PC-9 (cell line): ENCODE measurements around the gene FAM83G. TPM values are rescaled to one million over a fixed set of nuclear protein-coding genes. Genes with fewer than 3 reads are reported as not detected.

ENCODE experiments used
- BruUV-seq: library from RNA; stranded (reverse); fragments of 400-500 nt; replicated peaks from 2 replicates; lab custom pipeline; 2021; lab: Mats Ljungman, UMichigan
- CTCF ChIA-PET: fragments of 300-600 bp; sonication (Branson Sonifier 250); formaldehyde crosslinking; loops from one replicate; lab custom pipeline; 2022; ENCODE audit warnings: antibody characterized with exemption; lab: Charles Lee
- POLR2A ChIA-PET: fragments of 300-600 bp; sonication (Branson Sonifier 250); formaldehyde crosslinking; loops from one replicate; lab custom pipeline; 2022; ENCODE audit warnings: antibody characterized with exemption; ENCODE audit not compliant: unreplicated experiment; lab: Charles Lee
- DNase-seq, 2 experiments: peaks; one replicate each; pipeline versions ENCODE4 v3.0.0 to v3.0.0-alpha.2; 2015 to 2022; ENCODE audit warnings: mixed read lengths in 1 of 2
- H2AFZ ChIP-seq: fragments of 200-600 bp; sonication (generic); 2 replicates; pipeline ENCODE4 v1.8.1; 2017; ENCODE audit warnings: antibody characterized with exemption
- H3F3A ChIP-seq: fragments of 200-600 bp; sonication (generic); 2 replicates; pipeline ENCODE4 v1.8.1; 2017; ENCODE audit warnings: antibody characterized with exemption, mild to moderate bottlenecking, low read depth; ENCODE audit not compliant: insufficient read depth
- H3K27ac ChIP-seq: fragments of 200-600 bp; sonication (generic); 2 replicates; pipeline ENCODE4 v1.6.1; 2016; ENCODE audit warnings: mixed run types
- H3K27me3 ChIP-seq: fragments of 200-600 bp; sonication (generic); 2 replicates; pipeline ENCODE4 v1.6.1; 2016; ENCODE audit warnings: low read depth, mixed run types; ENCODE audit not compliant: insufficient read depth
- H3K36me3 ChIP-seq: fragments of 200-600 bp; sonication (generic); 2 replicates; pipeline ENCODE4 v1.6.1; 2016; ENCODE audit warnings: low read depth, mixed run types
- H3K4me1 ChIP-seq: fragments of 200-600 bp; sonication (generic); replicated peaks from 2 replicates; pipeline ENCODE4 v1.6.1; 2016; ENCODE audit warnings: mixed run types; ENCODE audit not compliant: insufficient read depth
- H3K4me2 ChIP-seq: fragments of 200-600 bp; sonication (generic); 2 replicates; pipeline ENCODE4 v1.6.1; 2017; ENCODE audit warnings: mixed run types
- H3K4me3 ChIP-seq: fragments of 200-600 bp; sonication (generic); 2 replicates; pipeline ENCODE4 v1.6.1; 2016; ENCODE audit warnings: mixed run types
- H3K79me2 ChIP-seq: fragments of 200-600 bp; sonication (generic); 2 replicates; pipeline ENCODE4 v1.6.1; 2017; ENCODE audit warnings: low read depth, mixed run types
- H3K9me2 ChIP-seq: fragments of 200-600 bp; sonication (generic); 2 replicates; pipeline ENCODE4 v1.8.1; 2017; ENCODE audit warnings: mild to moderate bottlenecking; ENCODE audit not compliant: insufficient read depth
- H3K9me3 ChIP-seq: fragments of 200-600 bp; sonication (generic); 2 replicates; pipeline ENCODE4 v1.8.1; 2016; ENCODE audit warnings: low read depth; ENCODE audit not compliant: insufficient read depth
- H4K20me1 ChIP-seq: fragments of 200-600 bp; sonication (generic); 2 replicates; pipeline ENCODE4 v1.8.1; 2017; ENCODE audit not compliant: insufficient read depth
- EZH2 ChIP-seq: fragments of 200-600 bp; sonication (generic); IDR thresholded peaks from 2 replicates; pipeline ENCODE4 v1.8.0; 2017; ENCODE audit warnings: antibody characterized with exemption, low read depth
- intact Hi-C: fragments of 100-400 bp; cut with micrococcal nuclease; formaldehyde crosslinking; loops from one replicate; pipeline ENCODE4 v1.10.0; 2022; ENCODE audit not compliant: unreplicated experiment
- total RNA-seq: library from RNA; stranded (reverse); gene quantifications from 2 replicates; pipeline ENCODE4 v1.2.3, GENCODE V29; 2021
- TF ChIP-seq, protein P1 (sequence below): fragments of 200-600 bp; sonication (generic); conservative IDR thresholded peaks from 2 replicates; pipeline ENCODE4 v1.6.1; 2017; ENCODE audit warnings: mixed run types, antibody characterized with exemption, mild to moderate bottlenecking, moderate library complexity

The FAM83G gene
- total RNA-seq, 1 experiment from 2014 or later: 30.2 TPM

DNA sequence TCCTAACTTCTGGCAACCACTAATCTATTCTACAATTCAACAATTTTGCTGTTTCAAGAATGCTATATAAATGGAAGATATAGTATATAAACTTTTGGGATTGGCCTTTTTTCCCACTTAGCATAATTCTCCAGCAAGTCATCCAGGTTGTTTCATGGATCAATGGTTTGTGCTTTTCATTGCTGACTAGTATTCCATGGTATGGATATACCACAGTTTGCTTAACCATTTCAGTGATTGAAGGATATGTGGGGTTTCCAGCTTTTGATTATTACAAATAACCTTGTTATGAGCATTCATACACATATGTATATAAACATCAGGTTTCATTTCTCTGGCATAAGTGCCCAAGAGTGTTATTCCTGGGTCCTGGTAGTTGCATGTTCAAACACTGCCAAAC is 2.1 kb upstream of the FAM83G start:
- H3K27ac ChIP-seq: no peak overlapping the region
- ChIA-PET CTCF (no interaction called here), POLR2A (no interaction called here)
- H3K4me3 ChIP-seq: no peak overlapping the region
- BruUV-seq: no TSS peak
- no peaks in the 10 kb centered on the region for H3K9me3 ChIP-seq
- intact Hi-C loops: no loop called here
- no peak for DNase-seq
- no peak overlapping the region for H3K4me2 ChIP-seq
- H4K20me1 ChIP-seq: peaks cover 22% of the 10 kb centered on the region
- 0 out of 2 replicates have a peak, but pooled peaks cover 6% of the 10 kb centered on the region for H3K36me3 ChIP-seq
- H3K79me2 ChIP-seq: peaks cover 22% of the 10 kb centered on the region
- H2AFZ ChIP-seq: no peak overlapping the region
- H3K4me1 ChIP-seq: peaks cover 39% of the 10 kb centered on the region
- H3F3A ChIP-seq: peaks cover 26% of the 10 kb centered on the region; the same call in 1 of the 2 replicates
- H3K9me2 ChIP-seq: no peaks in the 10 kb centered on the region
- TF ChIP-seq, protein P1, sequence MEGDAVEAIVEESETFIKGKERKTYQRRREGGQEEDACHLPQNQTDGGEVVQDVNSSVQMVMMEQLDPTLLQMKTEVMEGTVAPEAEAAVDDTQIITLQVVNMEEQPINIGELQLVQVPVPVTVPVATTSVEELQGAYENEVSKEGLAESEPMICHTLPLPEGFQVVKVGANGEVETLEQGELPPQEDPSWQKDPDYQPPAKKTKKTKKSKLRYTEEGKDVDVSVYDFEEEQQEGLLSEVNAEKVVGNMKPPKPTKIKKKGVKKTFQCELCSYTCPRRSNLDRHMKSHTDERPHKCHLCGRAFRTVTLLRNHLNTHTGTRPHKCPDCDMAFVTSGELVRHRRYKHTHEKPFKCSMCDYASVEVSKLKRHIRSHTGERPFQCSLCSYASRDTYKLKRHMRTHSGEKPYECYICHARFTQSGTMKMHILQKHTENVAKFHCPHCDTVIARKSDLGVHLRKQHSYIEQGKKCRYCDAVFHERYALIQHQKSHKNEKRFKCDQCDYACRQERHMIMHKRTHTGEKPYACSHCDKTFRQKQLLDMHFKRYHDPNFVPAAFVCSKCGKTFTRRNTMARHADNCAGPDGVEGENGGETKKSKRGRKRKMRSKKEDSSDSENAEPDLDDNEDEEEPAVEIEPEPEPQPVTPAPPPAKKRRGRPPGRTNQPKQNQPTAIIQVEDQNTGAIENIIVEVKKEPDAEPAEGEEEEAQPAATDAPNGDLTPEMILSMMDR: no peak
- TF ChIP-seq EZH2: no peak
- H3K27me3 ChIP-seq: no peaks in the 10 kb centered on the region

DNA sequence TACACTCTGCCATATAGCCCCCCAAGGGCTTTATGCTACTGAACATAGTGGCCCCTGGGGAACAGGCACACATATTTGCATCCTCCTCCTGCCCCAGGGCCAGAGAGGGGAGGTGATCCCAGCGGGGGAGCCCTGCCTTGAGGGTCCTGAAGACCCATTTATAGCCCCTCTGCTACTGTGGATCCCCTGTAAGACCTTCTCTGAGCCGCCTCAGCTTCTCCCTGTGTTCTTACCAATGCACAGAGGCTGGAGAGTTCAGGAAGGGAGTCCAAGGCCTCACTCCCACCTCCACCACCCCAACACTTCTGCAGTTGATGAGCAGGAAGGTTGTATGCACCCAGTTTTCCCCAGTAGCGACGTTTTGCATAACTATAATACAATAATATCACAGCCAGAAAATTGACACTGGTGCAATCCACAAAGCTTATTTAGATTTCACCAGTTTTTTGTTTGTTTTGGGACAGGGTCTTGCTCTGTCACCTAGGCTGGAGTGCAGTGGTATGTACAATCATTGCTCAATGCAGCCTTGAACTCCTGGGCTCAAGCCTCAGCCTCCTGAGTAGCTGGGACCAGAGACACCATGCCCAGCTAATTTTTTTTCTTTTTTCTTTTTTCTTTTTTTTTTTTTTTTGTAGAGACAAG is 1.3 kb upstream of the FAM83G start:
- no peak for DNase-seq
- Histone ChIP-seq H3K27me3 (no peaks in the 10 kb centered on the region), H3K9me3 (no peaks in the 10 kb centered on the region), H2AFZ (no peak overlapping the region), H3K36me3 (0 out of 2 replicates have a peak, but pooled peaks cover 6% of the 10 kb centered on the region), H3K4me2 (no peak overlapping the region), H3K4me3 (no peak overlapping the region), H4K20me1 (peaks cover 30% of the 10 kb centered on the region), H3F3A (peaks cover 29% of the 10 kb centered on the region; the same call in 1 of the 2 replicates), H3K9me2 (no peaks in the 10 kb centered on the region), H3K79me2 (peaks cover 30% of the 10 kb centered on the region), H3K4me1 (peaks cover 39% of the 10 kb centered on the region), H3K27ac (no peak overlapping the region)
- CTCF ChIA-PET: interaction anchor here (0.6 kb wide), 1 partner anchor 657 kb away, joined by 6 read pairs; no protein-coding TSS in a partner anchor
- intact Hi-C loops: loop anchor here (2.0 kb wide), 1 partner anchor 37 kb away; no protein-coding TSS in a partner anchor
- POLR2A ChIA-PET: no interaction called here
- BruUV-seq: no TSS peak
- no peak for TF ChIP-seq EZH2
- TF ChIP-seq, protein P1: no peak

DNA sequence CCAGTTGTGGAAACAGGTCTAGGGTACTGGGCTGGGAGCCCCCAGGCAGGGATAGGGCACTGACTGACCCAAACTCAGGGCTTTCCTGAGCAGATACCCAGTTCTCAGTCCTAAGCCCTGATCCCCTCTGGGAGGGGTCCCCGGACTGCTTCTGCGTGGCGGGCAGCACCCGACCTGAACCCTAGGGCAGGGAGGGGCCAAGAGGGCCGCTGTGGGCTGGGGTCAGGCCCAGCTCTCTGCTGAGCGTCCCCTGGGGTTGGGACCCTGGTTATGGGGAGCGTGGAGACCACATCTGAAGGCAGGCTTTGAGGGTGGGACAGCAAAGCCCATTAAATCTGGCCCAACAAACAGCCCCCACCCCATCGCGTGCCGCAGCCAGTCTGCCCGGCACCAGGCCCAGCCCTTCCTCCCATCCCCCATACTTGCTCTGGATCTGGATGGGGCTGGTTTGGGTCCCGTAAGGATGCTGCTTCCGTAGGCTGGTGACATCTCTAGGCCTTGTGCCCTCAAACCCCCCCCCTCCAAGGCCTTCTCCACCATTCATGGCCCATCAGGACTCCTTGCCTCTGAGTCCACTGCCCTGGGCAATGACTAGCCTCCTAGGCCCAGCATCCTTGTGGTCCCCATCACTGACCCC is 691 bp upstream of the FAM83G start:
- TF ChIP-seq EZH2: no peak
- TF ChIP-seq, protein P1: no peak
- no peak for DNase-seq
- peak overlapping the region; percentile 53 for H3K27ac ChIP-seq
- H3K4me2 ChIP-seq: peak overlapping the region; percentile 75
- H3K4me3 ChIP-seq: peak overlapping the region; percentile 88
- H3K36me3 ChIP-seq: peaks cover 8% of the 10 kb centered on the region; the same call in 1 of the 2 replicates
- H3K27me3 ChIP-seq: no peaks in the 10 kb centered on the region
- ChIA-PET POLR2A (interaction anchor here (0.6 kb wide), 1 partner anchor 38 kb away, joined by 3 read pairs; no protein-coding TSS in a partner anchor), CTCF (interaction anchor here (1.2 kb wide), 1 partner anchor 44 kb away, joined by 3 read pairs; no protein-coding TSS in a partner anchor)
- H4K20me1 ChIP-seq: peaks cover 36% of the 10 kb centered on the region
- H3K79me2 ChIP-seq: peaks cover 35% of the 10 kb centered on the region
- intact Hi-C loops: loop anchor here (2.0 kb wide), 1 partner anchor 36 kb away; no protein-coding TSS in a partner anchor
- H3F3A ChIP-seq: peaks cover 26% of the 10 kb centered on the region; the same call in 1 of the 2 replicates
- no peaks in the 10 kb centered on the region for H3K9me3 ChIP-seq
- H2AFZ ChIP-seq: no peak overlapping the region; the same call in 1 of the 2 replicates
- H3K9me2 ChIP-seq: no peaks in the 10 kb centered on the region
- peaks cover 37% of the 10 kb centered on the region for H3K4me1 ChIP-seq
- TSS peak; percentile 99 for BruUV-seq
